IMR-90 (cell line): ENCODE results near the gene FAM117B. TPM values are rescaled to one million over a fixed set of nuclear protein-coding genes. Genes with fewer than 3 reads are reported as not detected.
A peak's percentile ranks its signal among the peaks of the same experiment; 100 is the strongest.

Experiments used
- ATAC-seq: fragments of 200-7000 bp; cut with Tn5 transposase; 2 replicates; pipeline ENCODE4 v1.9.1; 2020; ENCODE audit warnings: low read depth, mild to moderate bottlenecking, moderate library complexity
- BruUV-seq: library from RNA; stranded (reverse); fragments of 400-500 nt; replicated peaks from 2 replicates; lab custom pipeline; 2021; lab: Mats Ljungman, UMichigan
- CTCF ChIA-PET: fragments of 300-600 bp; formaldehyde crosslinking; extraction: SDS; loops from one replicate; lab custom pipeline; 2021; ENCODE audit warnings: antibody characterized with exemption; lab: Yijun Ruan, JAX
- POLR2A ChIA-PET: fragments of 300-600 bp; sonication (Branson Sonifier 250); formaldehyde crosslinking; loops from one replicate; lab custom pipeline; 2022; ENCODE audit warnings: antibody characterized with exemption; ENCODE audit not compliant: unreplicated experiment; lab: Charles Lee
- DNase-seq: peaks from one replicate; pipeline ENCODE4 v3.0.0; 2013
- H2AFZ ChIP-seq: replicated peaks from 2 replicates; pipeline ENCODE3; 2013; ENCODE audit warnings: low read length, mild to moderate bottlenecking; ENCODE audit not compliant: poor library complexity
- H2AK5ac ChIP-seq: 2 replicates; pipeline ENCODE4 v1.6.1; 2013; ENCODE audit warnings: low read depth, low read length, inconsistent platforms
- H2AK9ac ChIP-seq: replicated peaks from 2 replicates; pipeline ENCODE3; 2013; ENCODE audit warnings: mild to moderate bottlenecking, low read depth, low read length, moderate library complexity; ENCODE audit not compliant: poor library complexity
- H2BK120ac ChIP-seq: 2 replicates; pipeline ENCODE4 v1.6.1; 2013; ENCODE audit warnings: low read depth, low read length, inconsistent platforms
- H2BK15ac ChIP-seq: 3 replicates; pipeline ENCODE4 v1.6.1; 2013; ENCODE audit warnings: low read depth, low read length, inconsistent platforms
- H2BK20ac ChIP-seq: 2 replicates; pipeline ENCODE4 v1.6.1; 2013; ENCODE audit warnings: low read depth, mild to moderate bottlenecking, inconsistent platforms, low read length, moderate library complexity
- H2BK5ac ChIP-seq: 2 replicates; pipeline ENCODE4 v1.6.1; 2013; ENCODE audit warnings: mild to moderate bottlenecking, low read depth, low read length, inconsistent platforms; ENCODE audit not compliant: poor library complexity, severe bottlenecking
- H3K14ac ChIP-seq: replicated peaks from 2 replicates; pipeline ENCODE4 v1.6.1; 2013; ENCODE audit warnings: low read depth, low read length, inconsistent platforms
- H3K18ac ChIP-seq: 2 replicates; pipeline ENCODE4 v1.6.1; 2013; ENCODE audit warnings: low read depth, low read length, control low read depth
- H3K23ac ChIP-seq: 2 replicates; pipeline ENCODE4 v1.6.1; 2013; ENCODE audit warnings: low read depth, low read length, inconsistent platforms
- H3K27ac ChIP-seq: 2 replicates; pipeline ENCODE4 v1.5.1; 2013; ENCODE audit warnings: mild to moderate bottlenecking, control low read depth, low read length; ENCODE audit not compliant: insufficient read depth
- H3K27me3 ChIP-seq: 2 replicates; pipeline ENCODE4 v1.6.1; 2013; ENCODE audit warnings: low read length; ENCODE audit not compliant: control insufficient read depth, insufficient read depth
- H3K36me3 ChIP-seq: 2 replicates; pipeline ENCODE4 v1.6.1; 2013; ENCODE audit warnings: low read length, mixed read lengths; ENCODE audit not compliant: control insufficient read depth, insufficient read depth
- H3K4ac ChIP-seq: 2 replicates; pipeline ENCODE4 v1.6.1; 2013; ENCODE audit warnings: low read depth, low read length, inconsistent platforms
- H3K4me1 ChIP-seq: 2 replicates; pipeline ENCODE4 v1.6.1; 2013; ENCODE audit warnings: low read length, mixed read lengths; ENCODE audit not compliant: control insufficient read depth, insufficient read depth
- H3K4me2 ChIP-seq: 2 replicates; pipeline ENCODE4 v1.6.1; 2013; ENCODE audit warnings: low read depth, mild to moderate bottlenecking, control low read depth, low read length, moderate library complexity
- H3K4me3 ChIP-seq: 2 replicates; pipeline ENCODE4 v1.5.1; 2013; ENCODE audit warnings: low read depth, mild to moderate bottlenecking, control low read depth, low read length, moderate library complexity; ENCODE audit not compliant: insufficient read depth
- H3K56ac ChIP-seq: 2 replicates; pipeline ENCODE4 v1.6.1; 2013; ENCODE audit warnings: low read length, inconsistent platforms; ENCODE audit not compliant: insufficient read depth; ENCODE audit errors: extremely low read depth
- H3K79me1 ChIP-seq, 2 experiments: 2 replicates each; pipeline ENCODE4 v1.6.1; 2013; ENCODE audit warnings: low read length in 2 of 2, inconsistent platforms in 1 of 2, low read depth in 1 of 2
- H3K9ac ChIP-seq: 2 replicates; pipeline ENCODE4 v1.6.1; 2013; ENCODE audit warnings: low read depth, low read length, control low read depth
- H3K9me1 ChIP-seq: 2 replicates; pipeline ENCODE4 v1.6.1; 2013; ENCODE audit warnings: low read length, inconsistent platforms; ENCODE audit not compliant: insufficient read depth
- H3K9me3 ChIP-seq: 2 replicates; pipeline ENCODE4 v1.6.1; 2013; ENCODE audit warnings: low read length; ENCODE audit not compliant: control insufficient read depth, insufficient read depth
- H4K20me1 ChIP-seq: 2 replicates; pipeline ENCODE4 v1.6.1; 2013; ENCODE audit warnings: low read length, inconsistent platforms; ENCODE audit not compliant: insufficient read depth
- H4K5ac ChIP-seq: 2 replicates; pipeline ENCODE4 v1.6.1; 2013; ENCODE audit warnings: mild to moderate bottlenecking, low read depth, low read length, control low read depth
- H4K8ac ChIP-seq, 2 experiments: 2 replicates each; pipeline ENCODE4 v1.6.1; 2013; ENCODE audit warnings: low read depth in 2 of 2, low read length in 2 of 2, control low read depth in 1 of 2, inconsistent platforms in 1 of 2
- H4K91ac ChIP-seq: 2 replicates; pipeline ENCODE4 v1.6.1; 2013; ENCODE audit warnings: low read depth, low read length, inconsistent platforms; ENCODE audit not compliant: insufficient read depth
- MAFK ChIP-seq: IDR thresholded peaks from 2 replicates; pipeline ENCODE4 v1.6.1; 2012; ENCODE audit warnings: low read depth, low read length, improper control_type of control experiment
- MXI1 ChIP-seq: IDR thresholded peaks from 2 replicates; pipeline ENCODE4 v1.6.1; 2012; ENCODE audit warnings: low read depth, mild to moderate bottlenecking, low read length, moderate library complexity, borderline replicate concordance
- WGBS, 2 experiments: methylation state at CpG; one replicate each; pipeline versions ENCODE4 v1.1.5 to v1.1.7; 2013; ENCODE audit warnings: missing lambda C conversion rate in 2 of 2; ENCODE audit not compliant: insufficient read length in 1 of 2; ENCODE audit errors: extremely low coverage in 2 of 2; 5-methylcytosine and 5-hydroxymethylcytosine counted together
- dilution Hi-C: fragments of 300-500 bp; cut with HindIII; formaldehyde crosslinking; loops from one replicate; pipeline ENCODE4 v1.14.3; 2018; ENCODE audit warnings: low sequenced_read_pairs; ENCODE audit not compliant: unreplicated experiment
- in situ Hi-C: fragments of 300-500 bp; cut with MboI; formaldehyde crosslinking; loops from 3 replicates; pipeline ENCODE4 v1.14.3; 2019; ENCODE audit warnings: low sequenced_read_pairs, inconsistent platforms, mixed read lengths
- intact Hi-C: fragments of 100-400 bp; cut with micrococcal nuclease; formaldehyde crosslinking; loops from 2 replicates; pipeline ENCODE4 v1.10.0; 2022
- polyA plus RNA-seq, 3 experiments: library from polyadenylated mRNA; depleted of rRNA; stranded (reverse); fragments of >200 nt; gene quantifications; 2 replicates each; pipeline ENCODE4 v1.2.3, GENCODE V29; 2012; ENCODE audit warnings: low replicate concordance in 1 of 3
- total RNA-seq: library from RNA; depleted of rRNA; stranded (reverse); fragments of >200 nt; gene quantifications from 2 replicates; pipeline ENCODE4 v1.2.3, GENCODE V29; 2012

Gene FAM117B
- total and polyA plus RNA-seq, 2 of the 4 experiments (the other 2 are of a cell fraction), result 0.54 to 0.79 TPM

DNA sequence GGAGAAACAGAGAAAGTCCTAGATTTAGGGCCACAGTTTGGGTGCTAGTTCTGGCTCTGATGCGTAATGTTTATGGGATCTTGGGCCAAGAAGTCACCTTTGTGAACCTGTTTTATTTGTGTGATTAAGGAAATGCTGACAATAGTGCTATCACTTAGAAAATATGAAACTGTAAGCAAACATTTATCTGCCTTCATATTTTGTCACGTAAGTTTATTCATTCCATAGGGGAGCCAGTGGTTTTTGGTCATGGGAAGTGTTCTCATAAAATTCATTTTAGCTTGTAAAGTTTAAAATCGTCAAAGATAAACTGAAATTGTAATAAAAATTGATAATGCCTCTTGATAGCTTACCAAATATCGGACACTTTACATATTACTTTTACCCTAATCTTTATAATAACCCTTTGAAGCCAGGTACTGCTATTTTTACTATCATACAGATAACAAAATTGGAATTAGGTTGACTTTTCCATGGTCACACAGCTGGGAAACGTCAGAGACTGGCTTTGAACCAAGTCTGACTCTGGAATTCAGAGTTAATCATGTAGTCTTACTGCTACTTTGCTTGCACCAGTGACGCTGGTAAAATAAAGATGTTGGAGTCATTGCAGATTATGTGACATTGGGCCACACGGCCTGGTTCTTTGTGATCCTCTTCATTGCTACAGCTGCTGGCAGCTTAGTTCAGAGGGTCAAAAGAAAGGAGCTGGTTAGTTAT, 137.1 kb downstream of the FAM117B start:
- dilution Hi-C loops, result no loop called here
- CTCF ChIA-PET, result interaction anchor here (0.5 to 0.6 kb wide), 2 partner anchors 11 to 35 kb away, joined by 3 read pairs; no protein-coding TSS in a partner anchor

More for the DNA sequence above, 137.1 kb downstream of the FAM117B start:
- 0 out of 2 replicates have a peak, but pooled peaks cover 1% of the 10 kb centered on the region for H3K4me1 ChIP-seq
- H3K14ac ChIP-seq, result 0 out of 2 replicates have a peak overlapping the region, but pooled peaks have one; percentile 62
- H2AK9ac ChIP-seq, result no peak overlapping the region
- H2AFZ ChIP-seq, result peak overlapping the region; percentile 1
- POLR2A ChIA-PET, result no interaction called here
- no peak overlapping the region for H2BK15ac ChIP-seq
- no peak overlapping the region for H4K5ac ChIP-seq
- BruUV-seq, result no TSS peak
- H2BK5ac ChIP-seq, result no peak overlapping the region
- no peak overlapping the region for H4K91ac ChIP-seq
- no peak overlapping the region for H3K9ac ChIP-seq
- no peaks in the 10 kb centered on the region for H3K36me3 ChIP-seq
- no peaks in the 10 kb centered on the region for H3K9me3 ChIP-seq
- no peak overlapping the region for H3K4ac ChIP-seq
- intact Hi-C loops (no loop called here), in situ Hi-C loops (no loop called here)
- H4K20me1 ChIP-seq, result no peaks in the 10 kb centered on the region
- no peak overlapping the region for H3K4me2 ChIP-seq
- TF ChIP-seq MAFK (peak; percentile 21; the same call in 1 of the 2 replicates), MXI1 (no peak)
- no peak overlapping the region for H3K4me3 ChIP-seq
- peak; percentile 35 for ATAC-seq
- no peak overlapping the region for H2AK5ac ChIP-seq
- no CpG with 5 or more reads among the region's 7 CpGs for WGBS, 2 experiments
- H3K27ac ChIP-seq, result no peak overlapping the region
- no peaks in the 10 kb centered on the region for H3K27me3 ChIP-seq
- no peak overlapping the region for H3K18ac ChIP-seq
- H4K8ac ChIP-seq, result no peak overlapping the region; a peak in 1 of 4 replicates
- H3K79me1 ChIP-seq, result no peaks in the 10 kb centered on the region
- H2BK120ac ChIP-seq, result no peak overlapping the region
- no peaks in the 10 kb centered on the region for H3K9me1 ChIP-seq
- no peak overlapping the region for H3K56ac ChIP-seq
- DNase-seq, result peak; percentile 75
- H2BK20ac ChIP-seq, result no peak overlapping the region
- H3K23ac ChIP-seq, result no peak overlapping the region
